Anterior cingulate cortex (tissue), 58 donors: ENCODE results near the gene ELP4.
"Not testable (repeated sequence)": the region's sequence is repeated elsewhere in the genome, so short reads cannot be mapped to it uniquely, and the experiment has no call there.

Experiments
- DNase-seq, 58 donors: peaks; one replicate each; lab custom pipeline; 2025; lab: John Stamatoyannopoulos, UW

Gene ELP4

DNA sequence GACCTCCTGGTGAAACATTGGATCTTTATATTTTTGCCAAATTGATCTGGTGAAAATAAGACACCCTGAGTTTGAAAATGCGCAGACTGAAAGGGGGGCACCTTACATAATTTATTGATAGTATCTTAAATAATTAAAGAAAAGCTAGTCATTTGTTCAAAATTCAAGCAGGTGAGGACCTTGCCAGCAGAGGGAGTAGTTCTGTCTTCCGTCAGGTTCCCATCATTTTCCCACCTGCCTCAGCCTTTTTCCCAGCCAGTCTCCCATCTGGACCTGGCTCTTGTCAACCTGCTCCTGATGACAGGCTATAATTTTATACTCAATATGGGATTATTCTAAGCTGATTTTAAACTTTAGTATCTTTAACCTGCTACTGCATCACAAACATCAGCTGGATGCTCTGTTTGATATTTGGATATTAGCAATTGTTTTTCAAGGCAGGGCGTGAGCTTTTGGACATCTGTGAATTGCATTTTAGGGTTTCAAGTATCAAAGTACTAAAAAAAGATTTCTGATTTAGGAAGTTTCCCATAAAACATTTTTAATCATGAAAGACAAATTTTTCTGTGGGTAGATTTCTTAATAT, 132.0 kb downstream of the ELP4 start:
- peak in 3 of 58 donors; percentile 0 to 2 (median 1) for DNase-seq

- DNase-seq = no peak
Observed at GRCh38 chr11:31643857-31644256, 134.3 kb downstream of the ELP4 start.

DNA sequence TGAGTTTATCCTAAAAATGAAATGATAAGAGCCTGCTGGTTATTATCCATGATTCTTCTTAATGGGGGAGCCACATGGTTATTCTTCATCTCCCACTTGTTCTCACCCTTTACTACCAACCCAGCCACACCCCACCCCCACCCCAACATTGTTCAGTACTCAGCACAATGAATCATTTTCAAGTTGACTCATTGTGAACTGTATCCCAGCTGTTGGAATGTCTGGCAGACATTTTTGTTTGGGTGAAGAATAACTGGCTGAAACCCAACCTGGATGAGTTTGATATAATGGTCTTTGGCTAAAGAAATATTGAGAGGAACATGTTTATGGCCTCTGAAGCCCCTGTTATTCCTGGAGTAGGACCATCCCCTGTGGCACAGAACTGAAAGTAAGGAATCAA, 136.2 kb downstream of the ELP4 start:
- DNase-seq = peak in 2 of 58 donors; percentile 5 to 25

GRCh38 chr11:31646216-31646615, 136.6 kb downstream of the ELP4 start:
- DNase-seq = no peak

DNA sequence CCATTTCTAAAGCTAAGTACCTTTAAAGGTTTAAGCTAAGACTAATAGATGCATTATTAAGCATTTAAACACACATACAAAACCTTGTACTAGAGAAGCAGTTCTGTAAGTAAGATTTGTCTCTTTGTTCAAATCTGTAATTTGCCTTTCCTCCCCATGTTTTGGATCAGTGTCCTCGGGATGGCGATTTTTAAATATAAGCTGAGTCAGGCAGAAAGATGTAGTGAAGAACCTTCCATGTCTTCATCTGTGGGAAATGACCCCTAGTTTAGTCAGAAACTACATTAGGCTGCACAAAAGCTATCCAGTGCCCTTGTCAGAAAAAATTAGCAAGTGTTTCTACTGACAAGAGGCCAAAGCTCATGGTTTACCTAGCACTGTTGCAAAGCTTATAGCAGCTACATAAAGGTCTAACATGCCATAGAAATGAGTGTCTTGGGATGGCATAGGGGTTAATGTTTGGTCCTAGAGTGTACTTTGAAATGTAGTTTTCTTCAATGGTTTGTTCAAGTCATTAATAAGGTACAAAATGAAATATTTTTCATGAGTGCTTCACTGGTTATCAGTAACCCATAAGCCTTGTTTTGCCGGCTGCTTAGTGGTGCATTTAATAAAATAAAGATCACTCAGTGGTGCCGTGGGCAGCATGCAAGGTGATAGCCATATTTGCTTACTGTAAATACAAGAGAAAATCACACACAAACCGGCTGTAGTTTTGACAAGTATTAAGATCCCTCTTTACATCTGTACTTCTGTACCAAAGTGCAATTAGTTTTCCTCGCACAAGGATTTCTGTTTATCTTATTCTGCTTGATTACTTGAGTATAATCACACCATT, 139.8 kb downstream of the ELP4 start:
- no peak for DNase-seq

DNA sequence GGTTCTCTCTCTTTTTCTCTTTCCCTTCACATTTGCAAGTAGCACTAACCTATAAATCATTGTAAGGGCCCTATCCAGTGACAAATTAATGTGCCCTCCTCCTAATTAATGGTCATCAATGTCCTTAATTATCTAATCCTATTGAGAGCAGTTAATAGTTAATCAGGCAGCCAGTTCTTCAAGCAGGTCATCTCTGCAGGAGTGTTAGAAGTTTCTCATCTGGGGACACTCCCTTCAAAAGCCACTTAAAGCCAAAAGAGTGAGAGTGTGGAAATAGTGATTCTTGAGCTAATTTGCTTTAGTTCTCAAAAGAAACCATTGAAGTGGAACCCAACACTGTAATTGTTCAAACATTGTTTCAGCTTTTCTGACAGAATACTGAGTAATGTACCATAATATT, 141.6 kb downstream of the ELP4 start:
- DNase-seq = no peak

GRCh38 chr11:31651822-31652221, 142.3 kb downstream of the ELP4 start:
- DNase-seq = no peak

DNA sequence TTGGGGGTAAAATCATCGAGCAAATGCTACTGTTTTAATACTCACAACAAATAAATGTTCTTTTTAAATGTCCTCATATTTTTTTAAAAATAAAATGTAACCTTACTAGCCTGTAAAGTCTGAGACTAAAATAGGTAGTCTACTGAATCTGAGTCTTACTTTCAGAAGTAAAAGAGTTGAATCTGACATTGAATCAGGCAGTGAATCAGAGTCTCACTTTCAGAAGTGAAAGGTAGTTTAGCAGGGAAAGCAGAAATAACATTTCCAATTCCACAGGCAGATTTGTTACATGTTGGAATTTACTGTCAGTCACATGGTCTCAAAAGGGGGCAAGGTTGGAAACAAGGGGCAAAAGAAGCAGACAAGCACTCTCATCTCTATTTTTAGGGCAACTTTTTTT, 143.0 kb downstream of the ELP4 start:
- no peak for DNase-seq

GRCh38 chr11:31655483-31655882, 145.9 kb downstream of the ELP4 start:
- no peak for DNase-seq

DNA sequence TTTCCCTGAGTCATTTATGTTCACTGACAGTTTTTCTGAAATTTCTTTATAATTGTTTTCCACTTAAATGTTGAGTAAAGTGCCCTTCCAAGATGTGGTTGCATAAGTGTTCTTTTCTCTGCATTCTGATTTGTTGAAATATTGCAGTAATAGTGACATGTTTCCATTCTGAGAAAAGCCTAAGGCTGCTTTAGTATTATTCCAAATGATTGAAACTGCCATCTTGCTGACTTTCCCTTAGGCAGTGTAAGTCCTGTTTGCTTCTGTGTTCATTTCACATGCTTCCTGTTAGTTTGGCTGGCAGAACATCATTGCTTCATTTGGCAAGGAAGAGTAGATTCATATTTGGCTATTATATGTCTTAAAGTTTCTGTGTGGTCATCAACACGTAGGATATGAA, 146.5 kb downstream of the ELP4 start:
- no peak for DNase-seq

GRCh38 chr11:31657091-31657490, 147.5 kb downstream of the ELP4 start:
- DNase-seq = no peak

- no peak for DNase-seq
Observed at GRCh38 chr11:31664129-31664528, 154.6 kb downstream of the ELP4 start.

- DNase-seq = no peak
Observed at GRCh38 chr11:31664954-31665353, 155.4 kb downstream of the ELP4 start.

DNA sequence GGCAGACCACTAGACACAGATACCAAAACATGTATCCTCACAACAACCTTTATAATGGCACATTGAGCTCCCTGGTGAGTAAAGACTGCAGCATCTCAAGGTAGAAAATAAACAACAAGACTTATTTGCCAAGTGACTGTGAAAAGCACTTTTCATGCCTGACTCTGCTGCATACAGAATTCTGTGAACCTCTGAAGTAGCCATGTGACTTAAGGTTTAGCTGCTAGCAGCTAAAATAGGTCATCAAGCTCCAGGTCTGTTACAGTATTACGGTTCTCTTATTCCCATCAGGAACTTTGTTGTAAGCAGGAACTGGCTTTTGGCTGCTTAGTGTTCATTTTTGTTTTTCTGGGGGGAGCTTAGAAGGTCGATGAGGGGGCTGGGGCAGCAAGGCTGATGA, 162.1 kb downstream of the ELP4 start:
- DNase-seq = no peak

DNA sequence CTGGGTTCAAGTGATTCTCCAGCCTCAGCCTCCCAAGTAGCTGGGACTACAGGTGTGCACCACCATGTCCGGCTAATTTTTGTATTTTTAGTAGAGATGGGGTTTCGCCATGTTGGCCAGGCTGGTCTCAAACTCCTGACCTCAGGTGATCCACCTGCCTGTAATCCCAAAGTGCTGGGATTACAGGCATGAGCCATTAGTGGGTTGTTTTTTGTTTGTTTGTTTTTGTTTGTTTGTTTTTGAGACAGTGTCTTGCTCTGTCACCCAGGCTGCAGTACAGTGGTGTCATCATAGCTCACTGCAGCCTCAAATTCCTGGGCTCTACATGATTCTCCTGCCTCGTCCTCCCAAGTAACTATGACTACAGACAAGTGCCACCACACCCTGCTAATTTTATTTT, 163.5 kb downstream of the ELP4 start:
- DNase-seq = not testable (repeated sequence)

- no peak for DNase-seq
Observed at GRCh38 chr11:31676280-31676982, 166.9 kb downstream of the ELP4 start.

- no peak for DNase-seq
Observed at GRCh38 chr11:31680770-31681169, 171.2 kb downstream of the ELP4 start.

DNA sequence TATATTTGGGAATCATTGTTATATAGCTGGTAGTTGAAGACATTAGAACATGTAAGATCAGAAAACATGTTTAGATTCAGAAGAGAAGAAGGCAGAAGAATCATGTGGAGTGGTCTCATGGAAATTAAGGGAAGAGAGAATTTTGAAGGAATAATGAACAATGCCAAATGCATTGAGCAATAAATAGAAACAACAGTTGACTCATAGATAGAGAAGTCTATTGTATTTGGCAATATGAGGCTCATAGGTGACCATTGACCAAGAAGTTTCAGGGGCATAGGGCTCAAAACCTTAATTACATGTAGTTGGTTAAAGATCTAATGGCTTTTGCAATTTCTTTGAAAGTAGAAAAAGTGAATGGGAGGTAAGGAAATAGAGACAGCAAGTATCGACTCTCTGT, 177.7 kb downstream of the ELP4 start:
- DNase-seq = no peak

DNA sequence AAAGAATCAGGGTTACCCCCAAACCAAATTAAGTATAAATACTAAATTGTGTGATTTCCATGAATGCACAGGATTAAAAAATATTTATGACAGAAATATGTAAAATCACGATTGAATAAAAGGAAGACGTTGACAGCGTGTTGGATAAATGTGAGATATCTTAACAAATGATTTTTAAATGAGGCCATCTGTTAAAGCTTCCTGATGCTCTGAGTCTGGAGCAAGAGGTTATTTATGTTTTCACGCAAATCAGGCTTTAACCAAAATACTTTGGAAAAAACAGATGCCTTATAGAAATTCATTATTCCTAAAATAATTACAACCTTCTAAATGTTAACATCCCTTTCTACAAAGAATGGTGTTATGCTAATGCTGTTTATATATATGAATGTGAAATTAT, 178.3 kb downstream of the ELP4 start:
- DNase-seq = no peak

DNA sequence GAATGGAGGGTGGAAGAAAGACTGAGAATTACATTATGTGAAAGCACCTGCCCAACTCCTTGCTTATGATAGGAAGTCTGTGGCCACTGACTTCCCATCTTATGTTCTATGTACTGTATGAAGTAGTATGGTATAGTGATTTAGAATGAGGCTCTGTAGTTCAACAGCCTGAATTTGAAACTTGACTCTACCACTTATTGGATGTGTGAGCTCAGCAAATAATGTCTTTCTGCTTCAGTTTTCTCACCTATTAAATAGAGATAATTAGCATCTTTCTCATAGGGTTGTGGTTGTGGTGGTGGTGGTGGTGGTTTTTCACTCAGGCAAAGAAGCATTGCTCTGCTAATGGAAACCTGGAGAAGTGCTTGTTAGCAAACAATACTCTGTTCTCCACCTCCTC, 180.0 kb downstream of the ELP4 start:
- no peak for DNase-seq

DNA sequence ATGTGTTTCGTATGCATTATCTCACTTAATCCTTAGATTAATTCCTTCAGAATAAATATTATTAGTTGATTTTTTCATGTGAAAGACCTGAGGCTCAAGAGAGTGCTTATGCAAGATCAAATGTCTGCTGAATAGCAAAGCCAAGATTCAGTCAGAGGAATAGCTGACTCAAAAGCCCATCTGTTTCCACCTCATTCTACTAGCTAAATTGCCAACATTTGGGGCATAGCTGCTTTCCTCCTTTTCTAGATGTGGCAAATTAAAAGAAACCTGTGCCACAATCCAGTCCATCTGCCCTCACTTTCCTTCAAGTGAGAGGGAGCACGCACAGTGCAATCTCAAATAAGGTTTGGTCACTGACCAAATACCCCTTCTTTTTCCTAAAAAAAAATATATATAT, 180.5 kb downstream of the ELP4 start:
- peak in 2 of 58 donors; percentile 1 to 31 for DNase-seq

GRCh38 chr11:31690516-31690915, 180.9 kb downstream of the ELP4 start:
- no peak for DNase-seq
